ENCODE results near the gene SNCG.
"Not testable (repeated sequence)": the region's sequence is repeated elsewhere in the genome, so short reads cannot be mapped to it uniquely, and the experiment has no call there.

GRCh38 chr10:87009134-87009696 lies 50.8 kb downstream of the SNCG start:
- not testable (repeated sequence) for TF ChIP-seq CTCF (conservative IDR thresholded peaks at IDR 0.05; ENCODE audit: low read depth in 2 of 2); POLR2AphosphoS5 (IDR thresholded peaks at IDR 0.05; ENCODE audit: low read depth); ZNF331 (CRISPR knock-in tag; IDR thresholded peaks at IDR 0.05; ENCODE audit: low read depth); EZH2phosphoT487 (IDR thresholded peaks at IDR 0.05; ENCODE audit: unreplicated experiment); CREB1 (CRISPR knock-in tag; IDR thresholded peaks at IDR 0.05; ENCODE audit: low read depth); EZH2 (IDR thresholded peaks at IDR 0.05; ENCODE audit: low read depth, unreplicated experiment); REST (IDR thresholded peaks at IDR 0.05; ENCODE audit: unreplicated experiment)
